HT1080 (cell line): ENCODE data around the gene DVL1. TPM values are rescaled to one million over a fixed set of nuclear protein-coding genes. Genes with fewer than 3 reads are reported as not detected.

ENCODE experiments used
- small RNA-seq: library from RNA; depleted of rRNA; stranded (forward); fragments of <200 nt; gene quantifications from one replicate; pipeline ENCODE3, GENCODE V24; 2014
- total RNA-seq: library from RNA; depleted of rRNA; stranded (reverse); fragments of >200 nt; shearing (Covaris generic); gene quantifications from 2 replicates; pipeline ENCODE4 v1.2.3, GENCODE V29; 2014; rRNA removed

DVL1 gene
- total RNA-seq, 1 experiment from 2014 or later = 113 TPM

Small RNAs within 50 kb of the gene (small RNA-seq; reads per million reads assigned to genes)
- not detected for gene MIR6726

Other genes starting within 250 kb of the DVL1 start
- 17.8 and 19.8 TPM in 2 replicates for gene C1orf159, start 233.3 kb downstream of the DVL1 start, total RNA-seq
- gene TTLL10, start 175.5 kb downstream of the DVL1 start, total RNA-seq = not detected in 2 replicates
- gene TNFRSF18, start 142.8 kb downstream of the DVL1 start, total RNA-seq = not detected in 2 replicates
- gene TNFRSF4, start 135.3 kb downstream of the DVL1 start, total RNA-seq = 0.88 TPM in 1 of 2 replicates, not detected in the other
- 110 and 119 TPM in 2 replicates for gene SDF4, start 117.4 kb downstream of the DVL1 start, total RNA-seq
- 27.3 and 37.6 TPM in 2 replicates for gene B3GALT6, start 117.2 kb downstream of the DVL1 start, total RNA-seq
- 0.40 and 1.5 TPM in 2 replicates for gene C1QTNF12, start 102.7 kb downstream of the DVL1 start, total RNA-seq
- gene UBE2J2, start 75.6 kb downstream of the DVL1 start, total RNA-seq = 125 and 139 TPM in 2 replicates
- gene SCNN1D, start 69.0 kb downstream of the DVL1 start, total RNA-seq = 0.20 and 0.59 TPM in 2 replicates
- 28.9 and 34.9 TPM in 2 replicates for gene ACAP3, start 41.5 kb downstream of the DVL1 start, total RNA-seq
- gene PUSL1, start 40.8 kb downstream of the DVL1 start, total RNA-seq = 42.0 and 43.9 TPM in 2 replicates
- gene INTS11, start 24.8 kb downstream of the DVL1 start, total RNA-seq = 142 and 143 TPM in 2 replicates
- 36.8 and 55.0 TPM in 2 replicates for gene CPTP, start 24.6 kb downstream of the DVL1 start, total RNA-seq
- 0.03 and 0.08 TPM in 2 replicates for gene TAS1R3, start 18.1 kb downstream of the DVL1 start, total RNA-seq
- 0.11 and 0.50 TPM in 2 replicates for gene MXRA8, start 9.1 kb upstream of the DVL1 start, total RNA-seq
- gene AURKAIP1, start 25.8 kb upstream of the DVL1 start, total RNA-seq = 318 and 349 TPM in 2 replicates
- 74.6 and 96.1 TPM in 2 replicates for gene CCNL2, start 49.9 kb upstream of the DVL1 start, total RNA-seq
- gene MRPL20, start 57.9 kb upstream of the DVL1 start, total RNA-seq = 319 and 342 TPM in 2 replicates
- gene ANKRD65, start 71.9 kb upstream of the DVL1 start, total RNA-seq = not detected in 2 replicates
- 0.05 and 0.23 TPM in 2 replicates for gene VWA1, start 86.3 kb upstream of the DVL1 start, total RNA-seq
- gene ATAD3C, start 100.3 kb upstream of the DVL1 start, total RNA-seq = 0.03 TPM in 1 of 2 replicates, not detected in the other
- gene ATAD3B, start 122.3 kb upstream of the DVL1 start, total RNA-seq = 57.0 and 59.0 TPM in 2 replicates
- gene ATAD3A, start 162.7 kb upstream of the DVL1 start, total RNA-seq = 93.9 and 96.6 TPM in 2 replicates
- 3.1 TPM in 1 of 2 replicates, not detected in the other for gene TMEM240, start 191.2 kb upstream of the DVL1 start, total RNA-seq
- gene SSU72, start 225.4 kb upstream of the DVL1 start, total RNA-seq = 69.6 and 99.4 TPM in 2 replicates